OCI-LY3 (cell line): Measurements from ENCODE around the gene ABHD10.

Source experiments
- H2AFZ ChIP-seq: fragments of 200-600, 300-600 bp; shearing (Covaris generic); 2 replicates; pipeline ENCODE4 v1.6.0; 2014; ENCODE audit warnings: antibody characterized with exemption, low read depth, low read length
- H3K27ac ChIP-seq: fragments of 200-600, 300-600 bp; sonication (generic); 2 replicates; pipeline ENCODE4 v1.5.1; 2014; ENCODE audit warnings: mild to moderate bottlenecking, low read length, moderate library complexity, mixed read lengths
- H3K27me3 ChIP-seq: fragments of 200-600, 300-600 bp; sonication (generic); 2 replicates; pipeline ENCODE4 v1.6.1; 2014; ENCODE audit warnings: low read depth, low read length, mixed read lengths
- H3K36me3 ChIP-seq: fragments of 200-600, 300-600 bp; sonication (generic); replicated peaks from 2 replicates; pipeline ENCODE3; 2014; ENCODE audit warnings: low read depth, low read length, mixed read lengths
- H3K4me1 ChIP-seq: fragments of 300-600, 200-600 bp; sonication (generic); 2 replicates; pipeline ENCODE4 v1.6.1; 2014; ENCODE audit warnings: low read length, mixed read lengths
- H3K4me2 ChIP-seq: fragments of 200-600, 300-600 bp; sonication (generic); 2 replicates; pipeline ENCODE4 v1.6.1; 2014; ENCODE audit warnings: low read length, mixed read lengths
- H3K4me3 ChIP-seq: fragments of 300-600, 200-600 bp; sonication (generic); 2 replicates; pipeline ENCODE4 v1.5.1; 2014; ENCODE audit warnings: antibody characterized with exemption, mild to moderate bottlenecking, low read length, moderate library complexity
- H3K79me2 ChIP-seq: fragments of 300-600, 200-600 bp; shearing (Covaris generic); 2 replicates; pipeline ENCODE4 v1.6.1; 2014; ENCODE audit warnings: mild to moderate bottlenecking, low read length, mixed read lengths
- H3K9ac ChIP-seq: fragments of 300-600, 200-600 bp; shearing (Covaris generic); 2 replicates; pipeline ENCODE4 v1.6.0; 2014; ENCODE audit warnings: mild to moderate bottlenecking, low read length, moderate library complexity
- H3K9me3 ChIP-seq: fragments of 200-600, 300-600 bp; shearing (Covaris generic); 2 replicates; pipeline ENCODE4 v1.6.1; 2014; ENCODE audit warnings: low read length, mixed read lengths; ENCODE audit not compliant: insufficient read depth
- H4K20me1 ChIP-seq: fragments of 200-600, 300-600 bp; sonication (generic); 2 replicates; pipeline ENCODE4 v1.6.1; 2016; ENCODE audit warnings: low read length, mixed read lengths; ENCODE audit not compliant: insufficient read depth
- CTCF ChIP-seq: fragments of 200-600, 300-600 bp; sonication (generic); IDR thresholded peaks from 2 replicates; pipeline ENCODE4 v1.5.1; 2014; ENCODE audit warnings: antibody characterized with exemption, low read length, low read depth
- EZH2phosphoT487 ChIP-seq: fragments of 200-600 bp; shearing (Covaris generic); IDR thresholded peaks from 2 replicates; pipeline ENCODE4 v1.6.1; 2018; ENCODE audit warnings: antibody characterized with exemption, mixed run types, low read depth

The ABHD10 gene

DNA sequence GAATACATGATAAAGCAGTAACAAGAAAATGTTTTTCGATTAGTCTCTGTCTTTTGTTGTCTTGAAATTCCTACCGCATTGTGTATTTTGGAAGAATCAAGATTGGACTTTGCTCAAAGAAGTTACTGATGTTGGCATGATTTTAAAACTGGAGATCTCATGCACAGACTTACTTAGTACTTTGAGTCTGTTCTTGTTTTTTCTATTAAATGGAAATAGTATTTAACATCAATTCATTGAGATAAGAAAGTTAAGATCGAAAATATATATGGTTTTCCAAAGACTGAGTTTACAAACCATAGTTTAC lies 2.6 kb downstream of the ABHD10 start:
- H3K4me1 ChIP-seq, result peaks cover 14% of the 10 kb centered on the region
- TF ChIP-seq CTCF (no peak), EZH2phosphoT487 (no peak)
- no peak overlapping the region for H3K4me2 ChIP-seq
- peaks cover 16% of the 10 kb centered on the region for H3K36me3 ChIP-seq
- no peaks in the 10 kb centered on the region; the same call in 1 of the 2 replicates for H4K20me1 ChIP-seq
- no peak overlapping the region for H2AFZ ChIP-seq
- peaks cover 47% of the 10 kb centered on the region for H3K79me2 ChIP-seq
- H3K9ac ChIP-seq, result no peak overlapping the region
- H3K27ac ChIP-seq, result no peak overlapping the region
- no peaks in the 10 kb centered on the region for H3K9me3 ChIP-seq
- H3K4me3 ChIP-seq, result no peak overlapping the region
- H3K27me3 ChIP-seq, result no peaks in the 10 kb centered on the region

DNA sequence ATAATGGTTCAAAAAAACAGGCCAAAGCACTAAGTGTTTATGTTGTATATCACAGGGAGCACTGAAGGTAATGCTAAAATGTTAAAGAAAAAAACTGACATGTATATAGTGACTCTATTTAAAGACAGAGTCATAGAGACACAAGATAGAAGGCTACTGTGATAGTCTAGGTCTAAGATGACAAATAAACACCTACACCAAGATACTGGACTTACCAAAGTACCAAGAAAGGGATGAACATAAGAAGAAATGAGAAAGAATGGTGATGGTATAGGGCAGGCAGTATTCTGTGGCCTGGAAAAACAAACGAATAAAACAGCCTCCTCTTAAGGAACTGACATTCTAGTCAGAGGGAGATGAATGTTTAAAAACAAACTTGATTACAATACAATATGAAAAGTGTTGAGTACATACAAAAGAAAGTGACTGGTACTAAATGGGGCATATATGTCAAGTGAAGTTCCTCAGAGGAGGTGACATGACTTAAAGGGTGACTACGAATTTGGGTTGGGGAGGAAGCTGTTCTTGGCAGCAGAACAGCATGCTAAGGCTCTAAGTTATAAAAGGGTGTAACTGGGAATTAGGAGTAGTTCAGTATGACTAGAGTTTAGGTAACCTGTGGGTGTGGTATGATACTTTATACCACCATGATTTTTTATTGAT lies 5.9 kb downstream of the ABHD10 start:
- Histone ChIP-seq H3K9ac (no peak overlapping the region), H3K4me1 (peaks cover 12% of the 10 kb centered on the region), H2AFZ (no peak overlapping the region), H3K4me2 (no peak overlapping the region), H3K79me2 (peaks cover 38% of the 10 kb centered on the region), H3K27ac (no peak overlapping the region), H4K20me1 (no peaks in the 10 kb centered on the region; the same call in 1 of the 2 replicates), H3K27me3 (no peaks in the 10 kb centered on the region), H3K36me3 (peaks cover 36% of the 10 kb centered on the region), H3K4me3 (no peak overlapping the region), H3K9me3 (no peaks in the 10 kb centered on the region)
- TF ChIP-seq CTCF (no peak), EZH2phosphoT487 (no peak)

GRCh38 chr3:111986800-111987199 lies 8.0 kb downstream of the ABHD10 start:
- no peaks in the 10 kb centered on the region for H3K9me3 ChIP-seq
- H3K36me3 ChIP-seq, result peaks cover 40% of the 10 kb centered on the region
- no peak overlapping the region for H3K4me3 ChIP-seq
- H3K9ac ChIP-seq, result no peak overlapping the region
- no peaks in the 10 kb centered on the region for H3K27me3 ChIP-seq
- no peaks in the 10 kb centered on the region; the same call in 1 of the 2 replicates for H4K20me1 ChIP-seq
- no peak overlapping the region for H3K27ac ChIP-seq
- H3K79me2 ChIP-seq, result peaks cover 19% of the 10 kb centered on the region
- no peak overlapping the region for H2AFZ ChIP-seq
- H3K4me1 ChIP-seq, result no peaks in the 10 kb centered on the region
- no peak overlapping the region for H3K4me2 ChIP-seq
- TF ChIP-seq EZH2phosphoT487 (no peak), CTCF (no peak)

DNA sequence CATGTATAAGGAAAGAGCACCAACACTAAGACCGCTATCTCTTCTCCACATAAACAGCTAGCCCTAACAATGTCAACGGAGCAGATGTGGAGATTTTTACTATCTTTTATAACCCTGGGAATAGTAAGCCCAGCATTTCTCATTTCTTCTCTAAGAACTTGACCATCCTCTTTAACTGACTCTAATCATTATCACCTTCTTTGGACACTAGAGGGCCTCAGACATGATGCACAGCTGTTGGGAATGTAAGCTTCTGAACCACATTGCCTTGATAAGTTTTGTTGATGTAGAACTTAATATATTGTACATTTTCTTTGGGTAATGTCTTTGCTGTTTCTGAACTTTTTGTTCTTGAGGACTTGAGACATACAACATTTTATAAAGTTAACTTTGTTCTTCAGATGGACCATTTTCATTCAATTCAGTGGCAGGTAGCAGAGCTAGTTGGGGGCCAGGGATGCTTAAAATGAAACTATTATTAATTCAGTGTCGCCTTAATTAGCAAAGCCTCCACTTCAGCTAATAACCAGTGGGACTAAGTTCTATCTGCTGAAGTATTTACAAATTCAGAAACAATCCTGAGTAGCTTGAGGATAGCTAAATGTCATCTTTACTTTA lies 10.3 kb downstream of the ABHD10 start:
- H3K4me2 ChIP-seq, result no peak overlapping the region
- no peaks in the 10 kb centered on the region for H3K4me1 ChIP-seq
- H3K27me3 ChIP-seq, result no peaks in the 10 kb centered on the region
- no peak overlapping the region for H3K4me3 ChIP-seq
- no peak overlapping the region for H3K9ac ChIP-seq
- no peaks in the 10 kb centered on the region for H3K9me3 ChIP-seq
- no peak overlapping the region for H2AFZ ChIP-seq
- H3K27ac ChIP-seq, result no peak overlapping the region
- H4K20me1 ChIP-seq, result no peaks in the 10 kb centered on the region; the same call in 1 of the 2 replicates
- peaks cover 39% of the 10 kb centered on the region for H3K36me3 ChIP-seq
- no peak for TF ChIP-seq EZH2phosphoT487
- TF ChIP-seq CTCF, result peak; percentile 86
- 0 out of 2 replicates have a peak, but pooled peaks cover 4% of the 10 kb centered on the region for H3K79me2 ChIP-seq
